ENCODE results near the gene NOL7. TPM values are rescaled to one million over a fixed set of nuclear protein-coding genes. Genes with fewer than 3 reads are reported as not detected.

NOL7 gene
- 19.4 and 35.8 TPM in 2 replicates for total RNA-seq (2011; cell fraction: chromatin; rRNA removed; ENCODE audit: low replicate concordance)
- 26.6 and 26.8 TPM in 2 replicates for total RNA-seq (2011; cell fraction: nucleolus; rRNA removed)
- 28.4 and 33.0 TPM in 2 replicates for total RNA-seq (2011; cell fraction: nucleoplasm; rRNA removed)
- 199 and 235 TPM in 2 replicates for total RNA-seq (2014; rRNA removed)
- total RNA-seq (2014; rRNA removed; fragmentation: Illumina TruSeq; extraction: Trizol) = 167 and 196 TPM in 2 replicates
- total RNA-seq (2015; rRNA removed; fragmentation: Illumina TruSeq; extraction: Trizol) = 159 and 162 TPM in 2 replicates
- total RNA-seq (2021) = 137 and 146 TPM in 2 replicates
- 47.0 and 79.2 TPM in 2 replicates for polyA plus RNA-seq (2011; rRNA removed)
- polyA plus RNA-seq (2011; cell fraction: cytosol; rRNA removed) = 31.3 and 35.5 TPM in 2 replicates
- 23.3 and 29.9 TPM in 2 replicates for polyA plus RNA-seq (2011; cell fraction: nucleus; rRNA removed)
- 125 and 138 TPM in 2 replicates for polyA plus RNA-seq (2012)
- 157 and 177 TPM in 2 replicates for polyA plus RNA-seq (2014; fragmentation: Illumina TruSeq; extraction: Trizol)
- polyA plus RNA-seq (2014; fragmentation: Nextera tagmentation; extraction: Ambion mirVana) = 10 to 100 TPM; 19.4 to 23.4 TPM
- 214 TPM in 2 replicates for polyA plus RNA-seq (2014; rRNA removed)
- polyA minus RNA-seq (2011; rRNA and poly(A)+ RNA removed) = 22.9 and 25.8 TPM in 2 replicates
- 20.5 and 24.8 TPM in 2 replicates for polyA minus RNA-seq (2011; cell fraction: cytosol; rRNA and poly(A)+ RNA removed)
- polyA minus RNA-seq (2011; cell fraction: nucleus; rRNA and poly(A)+ RNA removed) = 17.0 and 21.9 TPM in 2 replicates
- Bru-seq, nascent RNA = percentile 97 among the genes with signal in this experiment
- percentile 93 among the genes with signal in this experiment for BruChase-seq, experiment 1, labeled RNA remaining after a 2-hour chase
- percentile 91 among the genes with signal in this experiment for BruChase-seq, experiment 2, labeled RNA remaining after a 6-hour chase
- long read RNA-seq, experiment 1, transcript NOL7-201 (4 exons, 646 nt) = minor isoform, 7 of 667 reads
- long read RNA-seq, experiment 1, transcript NOL7-202 (8 exons, 1,184 nt) = major isoform, 580 of 667 reads
- long read RNA-seq, experiment 1, partial matches to known transcripts = 51 of 667 reads
- long read RNA-seq, experiment 1, other reads (novel, unspliced or antisense) = 27 of 667 reads
- long read RNA-seq, experiment 2, transcript NOL7-202 (8 exons, 1,184 nt) = major isoform, 200 of 253 reads
- long read RNA-seq, experiment 2, partial matches to known transcripts = 11 of 253 reads
- long read RNA-seq, experiment 2, other reads (novel, unspliced or antisense) = 41 of 253 reads
- long read RNA-seq, experiment 3, transcript NOL7-201 (4 exons, 646 nt) = minor isoform, 9 of 343 reads
- long read RNA-seq, experiment 3, transcript NOL7-202 (8 exons, 1,184 nt) = major isoform, 213 of 343 reads
- long read RNA-seq, experiment 3, partial matches to known transcripts = 117 of 343 reads
- long read RNA-seq, experiment 3, other reads (novel, unspliced or antisense) = 4 of 343 reads

GRCh38 chr6:13614926-13615791 lies at the start of gene NOL7:
Gene NOL7 (plus strand): TSS chr6:13615335. CDS start chr6:13615359, 24 bp downstream.
- peak; percentile 95 for FAIRE-seq
- TF ChIP-seq SNIP1 (IDR thresholded peaks at IDR 0.05; ENCODE audit: low read depth) (peak; percentile 91), ZNF445 (CRISPR knock-in tag; IDR thresholded peaks at IDR 0.05; ENCODE audit: low read depth) (no peak), ZZZ3 (IDR thresholded peaks at IDR 0.05) (peak; percentile 76), ILK (tag; IDR thresholded peaks at IDR 0.05; ENCODE audit: borderline replicate concordance, low read depth) (no peak), ZKSCAN8 (CRISPR knock-in tag; IDR thresholded peaks at IDR 0.05) (no peak), HDAC3 (IDR thresholded peaks at IDR 0.05; ENCODE audit: borderline replicate concordance, partially characterized antibody) (no peak), HNRNPL (IDR thresholded peaks at IDR 0.05; ENCODE audit: low read depth, low read length) (no peak), ZNF280B (CRISPR knock-in tag; IDR thresholded peaks at IDR 0.05) (no peak), NKRF (IDR thresholded peaks at IDR 0.05; ENCODE audit: borderline replicate concordance) (peak; percentile 100), ZNF197 (CRISPR knock-in tag; IDR thresholded peaks at IDR 0.05; ENCODE audit: low read depth) (no peak), HCFC1 (IDR thresholded peaks at IDR 0.05; ENCODE audit: low read depth, low read length) (peak; percentile 95)

More at GRCh38 chr6:13614926-13615791, at the start of gene NOL7:
- ChIA-PET CTCF (ENCODE audit: low intra/inter-chr PET ratio) (interaction anchor here (0.7 kb wide), 1 partner anchor 179 kb away, joined by 3 read pairs; no protein-coding TSS in a partner anchor), POLR2A (interaction anchor here (0.6 to 4.9 kb wide), 27 partner anchors 10 to 297 kb away, joined by 3 to 31 read pairs (median 4); partner anchors contain the start of genes RANBP9 and SIRT5)
- DNase-seq (ENCODE audit: extremely low read depth in 1 of 4, low spot score in 3 of 4) (peak; percentile 98 to 99 (median 98)), ATAC-seq (peak; percentile 89)
- in situ Hi-C loops (cut with MboI) (no loop called here), intact Hi-C loops (cut with micrococcal nuclease) (loop anchor here (2.0 to 5.0 kb wide), 3 partner anchors 40 to 96 kb away; partner anchors contain the start of genes RANBP9 and SIRT5)
- Histone ChIP-seq H3K27ac (ENCODE audit: extremely low read depth, low read depth, low read length) (peak within 1 kb of the TSS; percentile 92), H3K79me2 (ENCODE audit: control insufficient read depth, insufficient read depth, low read length) (peaks cover 59% of the 10 kb centered on the region), H3K27me3 (ENCODE audit: control insufficient read depth in 2 of 2, insufficient read depth in 2 of 2, low read length in 2 of 2) (no peaks in the 10 kb centered on the region), H3K9ac (ENCODE audit: insufficient read depth in 1 of 2, low read depth in 2 of 2, low read length in 2 of 2) (peak within 1 kb of the TSS; percentile 95 to 97), H2AFZ (ENCODE audit: low read depth, low read length) (peak within 1 kb of the TSS; percentile 81), H3K4me1 (replicated peaks in 1 of 2; ENCODE audit: control insufficient read depth in 2 of 2, insufficient read depth in 2 of 2, low read length in 2 of 2) (peaks cover 11 to 25% of the 10 kb centered on the region in 2 experiments), H3K9me1 (ENCODE audit: control insufficient read depth, insufficient read depth, low read length) (no peaks in the 10 kb centered on the region), H3K4me3 (peak within 1 kb of the TSS; percentile 80), H3K9me3 (replicated peaks; ENCODE audit: control insufficient read depth, insufficient read depth, low read depth, low read length) (no peaks in the 10 kb centered on the region), H3K4me2 (ENCODE audit: insufficient read depth, low read length) (peak within 1 kb of the TSS; percentile 93), H4K20me1 (replicated peaks; ENCODE audit: control insufficient read depth, insufficient read depth, low read length) (0 out of 2 replicates have a peak, but pooled peaks cover 8% of the 10 kb centered on the region), H3K36me3 (ENCODE audit: control insufficient read depth, insufficient read depth, low read length) (peaks cover 42% of the 10 kb centered on the region)
- WGBS (ENCODE audit: insufficient coverage, low coverage, missing lambda C conversion rate) = 1% methylated on average over 84 of the region's 85 CpGs
- BruUV-seq (replicated peaks) = TSS peak; percentile 52
